Liver (tissue), 9 donors: Measurements from ENCODE around the gene MYO1C. TPM values are rescaled to one million over a fixed set of nuclear protein-coding genes. Genes with fewer than 3 reads are reported as not detected.

Source experiments
- DNase-seq: peaks from one replicate; pipeline ENCODE4 v3.0.0-alpha.2; 2017; ENCODE audit warnings: low spot score
- H3K27ac ChIP-seq, 2 donors: one replicate each; pipeline ENCODE4 v1.7.0; 2013; ENCODE audit warnings: inconsistent platforms in 2 of 2, low read length in 2 of 2, control low read depth in 1 of 2, low read depth in 1 of 2, mild to moderate bottlenecking in 1 of 2
- H3K27me3 ChIP-seq, 4 donors: one replicate each; pipeline versions ENCODE4 v1.6.1 to v1.7.0; 2013; ENCODE audit warnings: low read length in 3 of 4, inconsistent platforms in 1 of 4, mild to moderate bottlenecking in 1 of 4, moderate library complexity in 1 of 4; ENCODE audit not compliant: control insufficient read depth in 4 of 4, insufficient read depth in 4 of 4
- H3K36me3 ChIP-seq, 4 donors: one replicate each; pipeline versions ENCODE4 v1.6.1 to v1.7.0; 2013; ENCODE audit warnings: low read length in 3 of 4, mild to moderate bottlenecking in 3 of 4, low read depth in 1 of 4, moderate library complexity in 1 of 4; ENCODE audit not compliant: control insufficient read depth in 4 of 4, insufficient read depth in 3 of 4
- H3K4me1 ChIP-seq, 4 donors: one replicate each; pipeline versions ENCODE4 v1.6.1 to v1.7.0; 2013; ENCODE audit warnings: low read length in 3 of 4, mild to moderate bottlenecking in 3 of 4, moderate library complexity in 1 of 4; ENCODE audit not compliant: control insufficient read depth in 4 of 4, insufficient read depth in 4 of 4
- H3K4me3 ChIP-seq, 3 donors: one replicate each; pipeline versions ENCODE4 v1.6.1 to v1.7.0; 2013; ENCODE audit warnings: low read length in 3 of 3, control low read depth in 1 of 3, low read depth in 1 of 3, mild to moderate bottlenecking in 1 of 3
- H3K9ac ChIP-seq, 2 donors: one replicate each; pipeline ENCODE4 v1.7.0; 2013; ENCODE audit warnings: low read length in 2 of 2, mild to moderate bottlenecking in 2 of 2, moderate library complexity in 2 of 2, control low read depth in 1 of 2, low read depth in 1 of 2
- H3K9me3 ChIP-seq, 4 donors: one replicate each; pipeline versions ENCODE4 v1.6.1 to v1.7.0; 2013; ENCODE audit warnings: low read length in 3 of 4; ENCODE audit not compliant: control insufficient read depth in 4 of 4
- ATF3 ChIP-seq: IDR thresholded peaks from 2 replicates; pipeline ENCODE4 v1.6.1; 2016; ENCODE audit warnings: antibody characterized with exemption
- CTCF ChIP-seq: fragments of 150-350 bp; IDR thresholded peaks from 2 replicates; pipeline ENCODE4 v1.5.1; 2017; ENCODE audit warnings: improper control_type of control experiment, low read depth, low read length; ENCODE audit not compliant: missing input control
- EGR1 ChIP-seq, 2 donors: IDR thresholded peaks; 2 replicates each; pipeline ENCODE4 v1.6.1; 2016 to 2018; ENCODE audit warnings: antibody characterized with exemption in 2 of 2, low read depth in 2 of 2
- FOXA2 ChIP-seq: IDR thresholded peaks from 2 replicates; pipeline ENCODE4 v1.6.1; 2016; ENCODE audit warnings: antibody characterized with exemption
- HNF4A ChIP-seq, 2 donors: conservative IDR thresholded peaks; 2 replicates each; pipeline ENCODE4 v1.6.1; 2016; ENCODE audit warnings: antibody characterized with exemption in 2 of 2, mild to moderate bottlenecking in 2 of 2
- JUND ChIP-seq, 2 donors: IDR thresholded peaks; 2 replicates each; pipeline ENCODE4 v1.6.1; 2016; ENCODE audit warnings: antibody characterized with exemption in 2 of 2
- NR2F2 ChIP-seq: IDR thresholded peaks from 2 replicates; pipeline ENCODE4 v1.6.1; 2016; ENCODE audit warnings: antibody characterized with exemption
- RAD21 ChIP-seq, 2 donors: IDR thresholded peaks; 2 replicates each; pipeline ENCODE4 v1.6.1; 2016; ENCODE audit warnings: antibody characterized with exemption in 2 of 2, mild to moderate bottlenecking in 2 of 2
- SP1 ChIP-seq: IDR thresholded peaks from 2 replicates; pipeline ENCODE4 v1.6.1; 2018; ENCODE audit warnings: antibody characterized with exemption, mild to moderate bottlenecking
- TAF1 ChIP-seq: conservative IDR thresholded peaks from 2 replicates; pipeline ENCODE4 v1.6.1; 2016; ENCODE audit warnings: antibody characterized with exemption, mild to moderate bottlenecking
- YY1 ChIP-seq: IDR thresholded peaks from 2 replicates; pipeline ENCODE4 v1.6.1; 2016; ENCODE audit warnings: antibody characterized with exemption, mild to moderate bottlenecking
- ZBTB33 ChIP-seq: IDR thresholded peaks from 2 replicates; pipeline ENCODE4 v1.6.1; 2016; ENCODE audit warnings: antibody characterized with exemption
- WGBS: extraction: QIAGEN DNeasy Blood & Tissue Kit; methylation state at CpG from one replicate; pipeline ENCODE4 v1.1.7; 2013; 5-methylcytosine and 5-hydroxymethylcytosine counted together
- polyA plus RNA-seq, 2 donors: library from polyadenylated mRNA; stranded (reverse) in 1 of 2; unstranded in 1 of 2; fragments of 200-250 nt in 1 of 2; fragments of >200 nt in 1 of 2; fragmentation: Nextera tagmentation in 1 of 2; extraction: Ambion mirVana in 1 of 2; gene quantifications; one replicate each; pipeline versions ENCODE4 v1.2.1 to v1.2.3, GENCODE V29; 2013 to 2015
- total RNA-seq, 2 donors: library from RNA; depleted of rRNA; stranded (reverse); fragments of >200 nt; gene quantifications; one replicate each; pipeline ENCODE4 v1.2.3, GENCODE V29; 2014
- TF ChIP-seq, protein P1 (sequence below): IDR thresholded peaks from 2 replicates; pipeline ENCODE4 v1.6.1; 2016; ENCODE audit warnings: antibody characterized with exemption, mild to moderate bottlenecking
- TF ChIP-seq, protein P2 (sequence below): IDR thresholded peaks from 2 replicates; pipeline ENCODE4 v1.6.1; 2016; ENCODE audit warnings: antibody characterized with exemption
- donor health status: healthy.
- donor health status: healthy.
- donor health status: healthy.
- donor health status: healthy.
- donor health status: healthy.

MYO1C gene
- total and polyA plus RNA-seq, 4 donors: 20.3 to 61.7 (median 28.2) TPM

GRCh38 chr17:1438593-1439083 is 53.8 kb downstream of the MYO1C start:
- no peak overlapping the region for H3K4me3 ChIP-seq
- no peak for DNase-seq
- no peaks in the 10 kb centered on the region for H3K27me3 ChIP-seq
- H3K9me3 ChIP-seq: no peaks in the 10 kb centered on the region
- H3K4me1 ChIP-seq: peaks cover 0 to 4% (median 1%) of the 10 kb centered on the region in 4 donors
- H3K27ac ChIP-seq: no peak overlapping the region
- peaks cover 8 to 30% (median 17%) of the 10 kb centered on the region in 4 donors for H3K36me3 ChIP-seq
- TF ChIP-seq ZBTB33: no peak
- TF ChIP-seq, protein P1, sequence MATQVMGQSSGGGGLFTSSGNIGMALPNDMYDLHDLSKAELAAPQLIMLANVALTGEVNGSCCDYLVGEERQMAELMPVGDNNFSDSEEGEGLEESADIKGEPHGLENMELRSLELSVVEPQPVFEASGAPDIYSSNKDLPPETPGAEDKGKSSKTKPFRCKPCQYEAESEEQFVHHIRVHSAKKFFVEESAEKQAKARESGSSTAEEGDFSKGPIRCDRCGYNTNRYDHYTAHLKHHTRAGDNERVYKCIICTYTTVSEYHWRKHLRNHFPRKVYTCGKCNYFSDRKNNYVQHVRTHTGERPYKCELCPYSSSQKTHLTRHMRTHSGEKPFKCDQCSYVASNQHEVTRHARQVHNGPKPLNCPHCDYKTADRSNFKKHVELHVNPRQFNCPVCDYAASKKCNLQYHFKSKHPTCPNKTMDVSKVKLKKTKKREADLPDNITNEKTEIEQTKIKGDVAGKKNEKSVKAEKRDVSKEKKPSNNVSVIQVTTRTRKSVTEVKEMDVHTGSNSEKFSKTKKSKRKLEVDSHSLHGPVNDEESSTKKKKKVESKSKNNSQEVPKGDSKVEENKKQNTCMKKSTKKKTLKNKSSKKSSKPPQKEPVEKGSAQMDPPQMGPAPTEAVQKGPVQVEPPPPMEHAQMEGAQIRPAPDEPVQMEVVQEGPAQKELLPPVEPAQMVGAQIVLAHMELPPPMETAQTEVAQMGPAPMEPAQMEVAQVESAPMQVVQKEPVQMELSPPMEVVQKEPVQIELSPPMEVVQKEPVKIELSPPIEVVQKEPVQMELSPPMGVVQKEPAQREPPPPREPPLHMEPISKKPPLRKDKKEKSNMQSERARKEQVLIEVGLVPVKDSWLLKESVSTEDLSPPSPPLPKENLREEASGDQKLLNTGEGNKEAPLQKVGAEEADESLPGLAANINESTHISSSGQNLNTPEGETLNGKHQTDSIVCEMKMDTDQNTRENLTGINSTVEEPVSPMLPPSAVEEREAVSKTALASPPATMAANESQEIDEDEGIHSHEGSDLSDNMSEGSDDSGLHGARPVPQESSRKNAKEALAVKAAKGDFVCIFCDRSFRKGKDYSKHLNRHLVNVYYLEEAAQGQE: no peak
- TF ChIP-seq YY1: no peak
- TF ChIP-seq FOXA2: no peak
- TF ChIP-seq NR2F2: no peak
- TF ChIP-seq ATF3: no peak
- no peak for TF ChIP-seq RAD21 (IDR thresholded peaks at IDR 0.05)
- TF ChIP-seq, protein P2, sequence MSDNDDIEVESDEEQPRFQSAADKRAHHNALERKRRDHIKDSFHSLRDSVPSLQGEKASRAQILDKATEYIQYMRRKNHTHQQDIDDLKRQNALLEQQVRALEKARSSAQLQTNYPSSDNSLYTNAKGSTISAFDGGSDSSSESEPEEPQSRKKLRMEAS: no peak
- TF ChIP-seq SP1: no peak
- no peak for TF ChIP-seq CTCF
- TF ChIP-seq JUND (IDR thresholded peaks at IDR 0.05): no peak
- TF ChIP-seq TAF1: no peak
- no peak for TF ChIP-seq HNF4A (conservative IDR thresholded peaks at IDR 0.05)
- no peak for TF ChIP-seq EGR1 (IDR thresholded peaks at IDR 0.05; ENCODE audit: low read depth in 2 of 2)
- H3K9ac ChIP-seq: no peak overlapping the region
- 74% methylated on average over 11 of the region's 11 CpGs for WGBS

DNA sequence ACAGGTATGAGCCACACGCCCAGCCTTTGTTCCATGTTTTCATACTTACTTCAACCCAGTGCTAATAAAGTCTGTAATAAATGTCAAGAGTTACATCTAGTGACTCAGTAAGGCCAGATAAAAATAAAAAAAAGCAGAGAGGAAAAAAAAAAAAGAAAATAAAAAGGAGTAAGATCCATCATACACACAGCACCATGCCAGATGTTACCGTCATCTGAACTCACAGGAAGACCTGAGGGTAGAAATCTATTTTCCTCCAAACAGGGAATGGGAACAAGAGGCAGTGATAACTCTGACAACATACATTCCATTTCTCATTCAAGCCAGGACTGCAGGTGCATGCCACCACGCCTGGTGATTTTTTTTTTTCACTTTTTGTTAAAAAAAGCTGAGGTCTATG is 57.2 kb downstream of the MYO1C start:
- no peak overlapping the region for H3K4me3 ChIP-seq
- no peaks in the 10 kb centered on the region for H3K27me3 ChIP-seq
- H3K4me1 ChIP-seq: peaks cover 0 to 5% (median 2%) of the 10 kb centered on the region in 4 donors
- peaks cover 8 to 37% (median 16%) of the 10 kb centered on the region in 4 donors for H3K36me3 ChIP-seq
- H3K27ac ChIP-seq: no peak overlapping the region
- no peak for TF ChIP-seq RAD21 (IDR thresholded peaks at IDR 0.05)
- no peak for TF ChIP-seq TAF1
- no peak for TF ChIP-seq FOXA2
- H3K9me3 ChIP-seq: no peaks in the 10 kb centered on the region
- no peak overlapping the region for H3K9ac ChIP-seq
- 94% methylated on average over 3 of the region's 3 CpGs for WGBS
- DNase-seq: no peak
